NCI-H146 treated with DMSO at 0.1 percent for 48 hours (cell line): ENCODE results near the gene JAKMIP2.
"Not testable (repeated sequence)": the region's sequence is repeated elsewhere in the genome, so short reads cannot be mapped to it uniquely, and the experiment has no call there.

Experiments
- DNase-seq: peaks from one replicate; lab custom pipeline; 2025; ENCODE audit not compliant: unreplicated experiment; lab: John Stamatoyannopoulos, UW

JAKMIP2 gene

DNA sequence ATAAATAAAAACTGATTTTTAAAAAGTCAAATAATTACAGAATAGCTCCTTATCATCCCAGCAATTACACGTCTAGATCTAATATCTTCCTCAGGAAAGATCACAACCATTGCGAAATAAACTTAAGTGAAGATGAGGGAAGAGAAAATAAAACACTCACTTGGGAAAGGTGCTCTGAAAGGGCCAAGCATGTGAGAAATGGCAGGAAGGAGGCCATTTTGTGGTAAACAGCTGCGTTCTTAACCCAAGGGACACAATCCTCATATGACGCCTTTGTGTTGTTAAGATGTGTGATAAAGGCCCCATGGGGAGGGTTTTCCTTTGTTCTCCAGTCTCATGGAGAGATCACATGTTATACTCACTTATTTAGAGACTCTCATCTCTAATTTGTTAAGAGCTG, 32.5 kb downstream of the JAKMIP2 start:
- DNase-seq, result peak; percentile 41

DNA sequence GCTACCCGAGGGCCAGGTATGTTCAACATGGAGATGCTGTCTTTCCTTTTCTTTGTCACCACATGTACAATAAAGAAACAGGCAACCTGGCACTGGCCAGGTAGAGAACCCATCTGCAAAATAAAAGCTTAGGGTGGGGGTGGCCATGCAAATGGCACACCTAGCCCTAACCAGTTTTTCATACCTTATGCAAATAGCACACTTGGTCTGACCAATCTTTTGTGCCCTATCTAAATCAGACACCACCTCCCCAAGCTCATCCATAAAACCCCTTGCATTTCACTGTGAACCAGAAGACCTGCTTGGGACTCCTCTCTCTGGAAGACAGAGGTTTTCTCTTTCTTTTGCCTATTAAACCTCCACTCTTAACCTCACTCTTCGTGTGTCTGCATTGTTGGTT, 33.9 kb downstream of the JAKMIP2 start:
- peak; percentile 94 for DNase-seq

DNA sequence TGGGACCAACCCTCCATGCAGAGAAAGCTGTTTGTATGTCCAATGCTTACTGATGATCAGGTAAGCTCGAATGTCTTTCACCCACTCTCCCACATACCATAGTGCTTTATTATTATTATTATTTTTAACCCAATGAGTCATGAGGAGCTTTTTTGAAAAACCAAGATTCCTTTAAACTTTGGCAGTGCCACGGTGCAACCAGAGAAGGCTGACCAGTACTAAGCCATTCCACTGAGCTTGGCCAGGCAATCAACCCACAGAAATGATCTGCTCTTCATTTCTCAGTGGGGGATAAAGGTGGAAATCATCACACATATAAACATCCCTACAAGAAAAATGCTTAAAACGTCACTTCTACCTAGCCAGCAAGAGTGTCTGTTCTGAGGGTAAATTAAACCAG, 35.5 kb downstream of the JAKMIP2 start:
- no peak for DNase-seq

DNA sequence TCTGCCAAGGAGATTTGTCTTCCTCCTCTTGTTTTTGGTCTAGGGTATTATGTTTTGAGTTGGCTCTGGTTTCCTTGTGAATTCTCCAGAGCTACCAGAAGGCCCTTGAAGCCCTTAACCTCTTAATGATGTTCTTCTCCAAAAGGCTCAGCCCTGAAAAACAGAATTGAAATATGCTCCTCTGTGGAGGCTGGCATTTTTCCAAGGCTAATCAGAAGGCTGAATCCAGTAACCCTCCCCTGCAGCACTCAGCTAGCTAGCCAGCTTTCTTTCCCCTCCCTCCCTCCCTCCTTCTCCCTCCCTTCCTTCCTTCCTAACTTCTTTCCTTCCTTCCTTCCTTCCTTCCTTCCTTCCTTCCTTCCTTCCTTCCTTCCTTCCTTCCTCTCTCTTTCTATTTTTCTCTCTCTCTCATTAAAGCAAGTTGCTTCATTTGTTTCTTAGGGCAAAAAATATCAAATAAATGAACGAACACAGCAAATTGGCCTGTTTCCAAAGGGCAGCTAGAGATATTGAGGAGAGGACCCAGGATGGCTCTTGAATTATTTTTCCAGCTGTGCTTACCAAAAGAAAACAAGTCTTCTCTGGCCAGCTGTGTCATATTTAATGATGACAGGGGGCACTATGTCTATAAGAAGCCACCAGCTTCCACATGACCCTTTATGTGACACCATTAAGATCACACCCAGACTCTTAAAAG, 38.7 kb downstream of the JAKMIP2 start:
- peak; percentile 34 for DNase-seq

DNA sequence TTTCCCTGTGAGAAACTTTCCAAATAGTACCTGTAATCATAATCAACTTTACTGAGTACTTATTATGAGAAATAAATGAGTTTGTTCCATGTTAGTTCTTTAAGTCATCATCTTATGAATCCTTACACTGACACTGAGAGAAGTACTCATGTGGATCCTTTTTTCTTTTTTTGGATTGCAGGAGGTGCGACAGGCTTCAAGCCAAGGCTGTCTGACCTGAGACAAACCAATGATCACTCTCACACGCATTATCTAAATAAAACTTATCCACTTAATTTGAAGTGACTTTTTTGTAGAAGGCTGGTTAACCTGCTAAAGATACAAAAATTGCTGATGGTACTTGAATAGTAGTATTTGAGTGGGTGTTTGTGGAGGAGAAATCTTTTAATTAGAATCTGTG, 39.5 kb downstream of the JAKMIP2 start:
- no peak for DNase-seq

DNA sequence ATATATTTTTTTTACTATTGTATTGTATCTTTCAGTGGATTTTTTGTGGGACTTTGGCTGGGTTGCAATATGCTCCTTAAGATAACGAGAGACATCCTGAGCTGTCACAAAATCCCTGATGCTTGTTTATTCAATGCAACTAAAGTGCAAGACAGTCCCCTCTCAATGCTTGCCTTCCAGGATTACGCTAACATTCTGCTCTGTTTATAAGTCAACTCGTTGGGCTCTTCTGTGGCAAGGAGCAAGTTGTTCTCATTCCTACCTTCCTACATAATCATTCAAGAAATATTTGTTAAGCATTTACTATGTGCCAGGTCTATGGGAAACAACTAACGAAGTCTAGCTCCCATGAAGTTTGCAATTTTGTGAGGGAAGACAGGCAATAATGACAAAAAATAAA, 40.4 kb downstream of the JAKMIP2 start:
- DNase-seq, result no peak

DNA sequence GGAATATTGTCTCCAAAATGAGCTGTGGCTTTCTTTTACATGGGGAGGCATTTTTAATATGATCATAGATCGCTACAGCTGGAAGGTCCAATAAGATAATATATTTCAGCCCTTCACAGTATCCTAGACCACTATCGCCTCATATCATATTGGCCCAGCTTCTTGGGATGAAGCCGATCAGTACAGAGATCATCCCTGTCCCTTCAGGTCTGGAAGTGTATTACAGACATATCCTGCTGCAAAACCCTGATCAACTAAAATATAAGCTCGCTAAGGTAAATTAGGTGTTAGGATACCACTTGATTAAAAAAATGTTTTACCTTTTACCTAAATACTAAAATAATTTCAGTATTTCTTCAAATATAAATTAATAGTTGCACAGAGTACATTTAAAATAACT, 41.7 kb downstream of the JAKMIP2 start:
- DNase-seq, result no peak

DNA sequence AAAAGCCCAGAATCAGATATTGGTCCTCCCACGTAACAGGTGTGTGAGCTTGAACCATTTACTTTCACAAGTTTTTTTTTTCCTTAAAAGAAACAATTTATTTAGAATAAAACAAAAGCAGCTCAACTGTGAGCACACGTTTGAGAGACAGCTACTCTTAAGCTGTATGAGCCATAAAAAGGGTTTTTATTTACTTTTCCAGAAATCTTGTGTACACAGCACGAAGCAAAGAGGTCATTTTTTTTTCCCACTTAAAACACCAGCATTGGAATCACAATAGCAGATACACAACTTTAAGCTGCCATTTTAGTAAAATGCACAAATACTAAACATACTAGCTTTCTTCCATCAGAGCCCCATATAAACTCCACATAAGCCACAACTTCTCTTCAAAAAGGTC, 44.6 kb downstream of the JAKMIP2 start:
- peak; percentile 20 for DNase-seq

DNA sequence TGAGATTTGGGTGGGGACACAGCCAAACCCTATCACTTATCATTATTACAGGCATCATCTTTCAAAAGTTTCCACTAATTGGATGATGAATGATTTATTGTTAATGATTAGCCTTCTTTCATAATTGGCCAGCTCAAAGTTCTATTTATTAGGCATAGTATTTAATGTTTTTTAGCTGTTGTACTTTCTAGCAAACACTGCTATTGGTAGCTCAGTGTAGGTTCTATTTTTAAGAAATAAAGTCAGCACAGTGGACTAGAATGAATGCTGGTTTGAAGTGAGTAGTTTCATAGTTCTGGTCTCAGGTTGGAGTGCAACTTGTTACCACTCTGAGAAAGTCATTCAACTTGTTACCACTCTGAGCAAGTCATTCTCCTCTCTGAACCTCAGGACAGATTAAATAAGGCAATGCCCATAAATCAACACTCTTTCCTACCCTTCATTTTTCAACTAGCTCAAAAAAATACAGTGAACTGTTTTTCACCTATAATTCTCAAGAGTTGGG, 46.9 kb downstream of the JAKMIP2 start:
- no peak for DNase-seq

DNA sequence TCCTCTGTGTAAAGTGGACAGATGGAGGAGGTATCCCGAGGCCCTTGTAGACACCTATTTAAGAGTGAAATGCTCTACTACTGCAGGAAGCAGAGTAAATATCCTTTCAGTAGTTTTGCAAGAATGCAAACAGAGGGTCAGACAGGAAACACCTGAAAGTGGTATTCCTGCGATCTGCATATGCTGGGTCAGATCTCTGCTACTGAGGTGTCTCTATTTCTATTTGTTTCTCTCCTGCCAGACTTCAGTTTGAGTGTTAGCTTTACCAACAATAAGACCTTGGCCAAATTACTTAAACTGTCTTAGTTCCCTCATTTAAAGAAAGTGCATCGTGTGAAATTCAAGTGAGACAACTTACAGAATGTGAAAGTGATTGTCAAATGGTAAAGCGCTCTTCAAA, 47.6 kb downstream of the JAKMIP2 start:
- no peak for DNase-seq

DNA sequence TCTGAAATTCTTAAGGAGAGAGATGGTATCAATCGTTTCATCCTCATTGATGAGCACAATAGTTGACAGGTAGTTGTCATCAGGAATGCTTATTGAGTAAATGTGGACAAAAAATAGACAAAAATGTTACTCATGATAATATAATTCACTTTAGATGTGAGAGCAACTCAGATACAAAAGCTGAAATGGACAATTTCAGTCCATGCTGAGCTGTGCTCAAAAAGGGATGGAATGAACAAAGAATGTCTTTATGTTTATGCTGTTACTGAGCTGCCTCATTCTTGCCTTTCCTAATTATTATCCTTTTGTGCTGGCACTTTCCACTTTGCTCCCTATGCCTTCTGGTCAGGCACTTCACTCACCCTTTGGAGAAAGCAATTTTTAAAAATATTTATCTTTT, 49.5 kb downstream of the JAKMIP2 start:
- no peak for DNase-seq

DNA sequence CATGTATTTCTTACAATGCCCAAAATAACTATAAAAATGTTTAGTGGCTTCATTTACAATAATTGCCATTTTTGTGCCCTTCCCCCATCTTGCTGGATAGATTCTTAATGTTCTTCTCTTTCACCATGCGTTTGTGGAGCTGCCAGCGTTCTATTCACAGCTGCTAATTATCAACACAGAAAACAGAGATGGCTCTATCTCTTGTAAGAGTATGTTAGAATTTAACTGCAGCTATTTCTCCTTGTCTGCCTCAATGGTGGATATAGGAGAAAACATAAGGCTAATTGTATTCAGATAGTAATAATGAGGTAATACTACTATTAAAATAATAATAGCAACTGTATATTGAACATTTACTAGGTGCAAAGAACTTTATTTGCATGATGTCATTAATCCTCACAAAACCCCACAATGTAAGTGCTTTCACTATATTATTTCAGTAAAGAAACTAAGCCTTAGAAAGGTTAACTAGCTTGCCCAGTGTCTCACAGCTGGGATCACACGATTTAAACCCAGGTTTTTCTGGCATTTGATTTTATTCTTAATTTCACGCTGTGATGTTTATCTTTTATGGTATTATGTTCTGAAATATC, 50.1 kb downstream of the JAKMIP2 start:
- no peak for DNase-seq

DNA sequence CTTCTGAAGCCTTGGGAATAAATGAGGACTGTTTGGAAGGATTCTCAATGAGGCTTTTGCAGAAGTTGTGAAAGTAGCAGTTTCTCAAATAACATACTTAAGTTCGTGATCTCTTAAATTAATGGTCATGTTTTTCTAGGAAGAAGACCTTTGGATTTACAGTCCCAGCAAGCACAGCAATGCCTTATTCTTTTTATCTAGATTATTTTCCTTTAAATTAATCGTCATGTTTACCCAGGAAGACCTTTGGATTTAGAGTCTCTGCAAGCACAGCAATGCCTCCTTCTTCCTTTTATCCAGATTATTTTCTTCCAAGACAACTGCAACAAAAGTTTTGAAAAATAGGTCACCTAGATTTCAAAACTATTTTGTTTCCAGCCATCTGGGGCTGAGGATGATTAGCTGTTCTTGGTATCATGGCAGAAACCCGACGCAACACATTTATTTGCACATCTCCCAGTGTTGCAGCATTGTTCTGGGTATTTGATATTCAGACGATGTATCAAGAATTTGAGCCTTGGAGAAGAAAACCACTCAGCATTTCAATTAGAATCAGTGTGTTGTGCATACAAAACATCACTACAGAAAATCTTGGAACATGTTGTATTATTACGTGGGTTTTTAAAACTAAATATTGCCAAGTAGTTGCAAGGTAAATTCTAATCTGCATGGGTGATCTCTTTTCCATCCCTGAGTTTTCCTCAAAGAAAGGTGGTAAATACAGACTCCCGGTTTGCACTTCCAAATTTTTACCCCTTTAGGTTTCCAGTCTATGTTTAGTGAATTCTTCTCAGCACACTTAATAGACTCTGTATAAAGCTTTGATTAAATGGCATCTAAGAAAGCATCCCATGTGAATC, 50.9 kb downstream of the JAKMIP2 start:
- DNase-seq, result no peak

DNA sequence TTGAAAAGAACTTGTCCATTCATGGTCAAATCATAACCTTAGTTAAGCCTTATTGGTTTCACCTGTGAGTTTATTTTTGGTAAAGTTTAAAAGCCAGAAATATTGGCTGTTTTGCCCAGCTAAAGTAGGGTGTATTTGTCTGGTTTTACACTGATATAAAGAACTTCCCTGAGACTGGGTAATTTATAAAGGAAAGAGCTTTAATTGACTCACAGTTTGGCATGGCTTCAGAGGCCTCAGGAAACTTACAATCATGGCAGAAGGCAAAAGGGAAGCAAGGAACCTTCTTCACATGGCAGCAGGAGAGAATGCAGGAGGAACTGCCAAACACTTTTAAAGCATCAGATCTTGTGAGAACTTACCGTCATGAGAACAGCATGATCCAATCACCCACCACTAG, 55.3 kb downstream of the JAKMIP2 start:
- no peak for DNase-seq

DNA sequence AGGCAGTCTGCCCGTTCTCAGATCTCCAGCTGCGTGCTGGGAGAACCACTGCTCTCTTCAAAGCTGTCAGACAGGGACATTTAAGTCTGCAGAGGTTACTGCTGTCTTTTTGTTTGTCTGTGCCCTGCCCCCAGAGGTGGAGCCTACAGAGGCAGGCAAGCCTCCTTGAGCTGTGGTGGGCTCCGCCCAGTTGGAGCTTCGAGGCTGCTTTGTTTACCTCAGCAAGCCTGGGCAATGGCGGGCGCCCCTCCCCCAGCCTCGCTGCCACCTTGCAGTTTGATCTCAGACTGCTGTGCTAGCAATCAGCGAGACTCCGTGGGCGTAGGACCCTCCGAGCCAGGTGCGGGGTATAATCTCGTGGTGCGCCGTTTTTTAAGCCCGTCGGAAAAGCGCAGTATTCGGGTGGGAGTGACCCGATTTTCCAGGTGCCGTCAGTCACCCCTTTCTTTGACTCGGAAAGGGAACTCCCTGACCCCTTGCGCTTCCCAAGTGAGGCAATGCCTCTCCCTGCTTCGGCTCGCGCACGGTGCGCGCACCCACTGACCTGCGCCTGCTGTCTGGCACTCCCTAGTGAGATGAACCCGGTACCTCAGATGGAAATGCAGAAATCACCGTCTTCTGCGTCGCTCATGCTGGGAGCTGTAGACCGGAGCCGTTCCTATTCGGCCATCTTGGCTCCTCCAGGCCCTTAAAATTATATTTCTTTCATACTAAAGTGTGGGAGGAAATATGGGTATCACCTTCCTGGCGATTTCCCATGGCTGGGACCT, 61.2 kb downstream of the JAKMIP2 start:
- not testable (repeated sequence) for DNase-seq

DNA sequence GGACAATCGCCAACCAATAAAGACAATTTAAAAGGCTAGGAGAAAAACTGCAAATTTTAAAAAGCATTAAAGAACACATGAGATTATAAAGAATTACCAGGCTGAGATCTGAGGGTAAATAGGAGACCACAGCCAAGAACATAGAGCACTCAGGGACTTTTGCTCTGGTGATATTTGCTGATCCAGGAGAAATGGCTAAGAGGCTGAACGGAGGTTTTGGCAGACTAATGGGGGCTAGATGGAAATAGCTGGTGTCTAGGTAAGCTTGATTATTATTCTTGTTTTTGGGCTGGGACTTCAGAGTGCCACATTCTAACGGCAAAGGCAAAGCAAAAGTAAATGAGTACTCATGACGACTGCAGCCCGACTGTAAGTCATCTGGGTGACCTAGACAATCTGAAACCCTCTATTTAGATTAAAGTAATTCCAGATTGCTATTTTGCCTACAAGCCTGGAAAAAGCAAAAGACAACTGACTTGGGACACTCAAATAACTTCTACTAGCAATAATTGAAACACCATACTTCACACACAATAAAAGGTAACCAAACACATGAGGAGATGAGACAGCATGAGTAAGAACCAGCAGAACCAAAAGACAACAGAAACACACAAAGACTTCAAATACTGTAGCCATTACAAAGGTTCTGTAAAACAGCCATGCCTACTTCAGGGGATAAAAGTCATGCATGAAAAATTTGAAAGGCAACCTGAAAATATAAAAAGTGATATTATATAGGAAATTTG, 68.8 kb downstream of the JAKMIP2 start:
- DNase-seq, result no peak

DNA sequence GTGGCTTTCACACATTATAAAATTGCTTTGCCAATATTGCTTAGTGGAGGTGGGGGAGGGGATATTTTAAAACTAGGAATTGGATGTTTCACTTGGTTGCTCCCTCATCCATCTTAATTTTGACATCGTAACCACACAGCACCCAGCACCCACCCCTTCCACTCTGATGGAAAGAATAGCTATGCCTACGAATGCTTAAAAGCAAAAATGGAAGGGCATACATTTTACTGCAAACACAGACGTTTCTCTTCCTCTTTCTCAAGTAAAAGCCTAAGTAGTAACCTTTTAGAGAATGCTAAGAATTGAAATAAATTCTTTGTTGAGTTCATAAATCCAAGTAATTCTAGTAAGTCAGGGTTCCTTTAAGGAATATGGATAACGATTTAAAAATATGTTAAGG, 69.9 kb downstream of the JAKMIP2 start:
- no peak for DNase-seq

DNA sequence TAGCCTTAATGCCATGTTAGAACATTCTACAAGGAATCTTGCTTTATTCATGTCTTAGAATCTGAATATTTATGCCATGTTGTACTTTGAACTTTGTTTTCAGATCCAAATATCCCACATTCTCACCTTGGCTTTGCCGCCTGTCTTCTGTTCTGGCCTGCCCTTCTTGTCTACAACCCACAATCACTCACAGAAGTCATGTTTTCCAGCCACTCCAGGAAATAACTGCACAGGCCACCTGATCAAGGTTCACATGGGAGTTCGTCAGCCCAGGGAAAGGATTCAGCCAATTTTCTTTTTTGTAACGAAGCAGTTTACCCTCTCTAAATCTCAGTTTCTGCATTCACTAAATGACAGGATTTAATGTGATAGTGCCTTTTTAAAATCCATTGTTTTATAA, 70.5 kb downstream of the JAKMIP2 start:
- DNase-seq, result no peak

DNA sequence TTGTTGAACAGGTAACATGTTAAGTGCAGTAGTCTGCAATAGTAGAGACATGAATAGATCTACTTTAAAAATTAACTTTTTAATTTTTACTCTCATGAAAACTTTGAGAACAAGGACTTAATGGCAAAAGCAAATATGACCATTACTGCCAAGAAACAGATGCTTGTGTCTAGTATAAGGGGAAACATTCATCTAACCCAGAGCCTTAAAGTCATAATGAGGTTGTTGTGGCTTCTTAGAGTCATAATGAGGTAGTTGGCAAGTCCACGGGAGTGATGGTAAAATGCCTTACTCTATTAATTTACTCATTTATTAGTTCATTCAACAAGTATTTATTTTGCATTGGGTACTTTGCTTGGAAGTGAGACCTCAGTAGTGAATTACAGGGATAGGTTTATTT, 71.5 kb downstream of the JAKMIP2 start:
- DNase-seq, result no peak

DNA sequence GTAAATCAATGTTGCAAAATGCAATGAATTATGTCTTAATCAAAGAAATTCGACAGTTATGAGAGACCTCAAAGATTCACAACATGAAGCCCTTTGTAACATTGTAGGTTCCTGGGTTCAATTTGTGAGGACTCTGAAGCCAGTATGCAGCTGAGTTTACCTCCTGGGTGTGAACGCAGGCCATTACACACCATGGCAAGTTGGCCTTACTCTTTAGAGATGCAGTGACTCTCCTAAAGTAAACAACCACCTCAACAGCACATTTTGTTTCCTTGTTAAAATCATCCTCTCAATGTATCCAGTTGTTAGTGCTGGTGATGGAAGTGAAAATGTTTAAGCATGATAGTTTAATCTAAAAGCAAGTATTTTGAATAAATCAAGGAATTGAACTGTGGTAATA, 73.8 kb downstream of the JAKMIP2 start:
- no peak for DNase-seq

DNA sequence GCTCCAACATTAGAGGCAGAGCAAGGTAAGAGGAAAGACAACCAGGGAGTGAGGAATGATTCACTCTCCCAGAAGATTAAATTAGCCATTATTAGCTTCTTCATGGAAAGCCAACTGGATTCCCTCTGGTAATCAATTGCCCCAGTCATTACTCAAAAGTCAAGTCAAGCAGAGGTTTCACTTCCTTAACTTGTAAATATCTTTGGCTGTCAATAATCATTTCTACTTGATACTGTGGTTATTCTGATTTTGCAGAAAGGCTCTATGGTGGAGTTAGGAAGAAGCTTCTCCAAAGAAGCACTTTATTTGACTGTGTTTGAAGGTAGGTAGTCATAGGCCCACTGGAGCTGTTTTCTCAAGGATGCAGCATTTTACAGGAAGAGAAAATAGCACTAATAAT, 78.0 kb downstream of the JAKMIP2 start:
- no peak for DNase-seq
